ENCODE measurements around the gene NOPCHAP1.

Gene NOPCHAP1

GRCh38 chr12:105025890-105026289 lies 39.8 kb downstream of the NOPCHAP1 start:
- FAIRE-seq: no peak

GRCh38 chr12:105026411-105026810 lies 40.3 kb downstream of the NOPCHAP1 start:
- FAIRE-seq: no peak

GRCh38 chr12:105030820-105031807 lies 45.0 kb downstream of the NOPCHAP1 start:
- FAIRE-seq: peak; percentile 38

- FAIRE-seq: no peak
Measured at GRCh38 chr12:105032703-105033357, 46.7 kb downstream of the NOPCHAP1 start.

- FAIRE-seq: no peak
Measured at GRCh38 chr12:105033851-105034250, 47.7 kb downstream of the NOPCHAP1 start.
